IMR-90 (cell line): ENCODE data around the gene SLC18A3. TPM values are rescaled to one million over a fixed set of nuclear protein-coding genes. Genes with fewer than 3 reads are reported as not detected.

ENCODE experiments used
- ATAC-seq: fragments of 200-7000 bp; cut with Tn5 transposase; 2 replicates; pipeline ENCODE4 v1.9.1; 2020; ENCODE audit warnings: low read depth, mild to moderate bottlenecking, moderate library complexity
- BruUV-seq: library from RNA; stranded (reverse); fragments of 400-500 nt; replicated peaks from 2 replicates; lab custom pipeline; 2021; lab: Mats Ljungman, UMichigan
- CTCF ChIA-PET: fragments of 300-600 bp; formaldehyde crosslinking; extraction: SDS; loops from one replicate; lab custom pipeline; 2021; ENCODE audit warnings: antibody characterized with exemption; lab: Yijun Ruan, JAX
- POLR2A ChIA-PET: fragments of 300-600 bp; sonication (Branson Sonifier 250); formaldehyde crosslinking; loops from one replicate; lab custom pipeline; 2022; ENCODE audit warnings: antibody characterized with exemption; ENCODE audit not compliant: unreplicated experiment; lab: Charles Lee
- DNase-seq: peaks from one replicate; pipeline ENCODE4 v3.0.0; 2013
- H2AFZ ChIP-seq: replicated peaks from 2 replicates; pipeline ENCODE3; 2013; ENCODE audit warnings: low read length, mild to moderate bottlenecking; ENCODE audit not compliant: poor library complexity
- H2AK5ac ChIP-seq: 2 replicates; pipeline ENCODE4 v1.6.1; 2013; ENCODE audit warnings: low read depth, low read length, inconsistent platforms
- H2AK9ac ChIP-seq: replicated peaks from 2 replicates; pipeline ENCODE3; 2013; ENCODE audit warnings: mild to moderate bottlenecking, low read depth, low read length, moderate library complexity; ENCODE audit not compliant: poor library complexity
- H2BK120ac ChIP-seq: 2 replicates; pipeline ENCODE4 v1.6.1; 2013; ENCODE audit warnings: low read depth, low read length, inconsistent platforms
- H2BK15ac ChIP-seq: 3 replicates; pipeline ENCODE4 v1.6.1; 2013; ENCODE audit warnings: low read depth, low read length, inconsistent platforms
- H2BK20ac ChIP-seq: 2 replicates; pipeline ENCODE4 v1.6.1; 2013; ENCODE audit warnings: low read depth, mild to moderate bottlenecking, inconsistent platforms, low read length, moderate library complexity
- H2BK5ac ChIP-seq: 2 replicates; pipeline ENCODE4 v1.6.1; 2013; ENCODE audit warnings: mild to moderate bottlenecking, low read depth, low read length, inconsistent platforms; ENCODE audit not compliant: poor library complexity, severe bottlenecking
- H3K14ac ChIP-seq: replicated peaks from 2 replicates; pipeline ENCODE4 v1.6.1; 2013; ENCODE audit warnings: low read depth, low read length, inconsistent platforms
- H3K18ac ChIP-seq: 2 replicates; pipeline ENCODE4 v1.6.1; 2013; ENCODE audit warnings: low read depth, low read length, control low read depth
- H3K23ac ChIP-seq: 2 replicates; pipeline ENCODE4 v1.6.1; 2013; ENCODE audit warnings: low read depth, low read length, inconsistent platforms
- H3K27ac ChIP-seq: 2 replicates; pipeline ENCODE4 v1.5.1; 2013; ENCODE audit warnings: mild to moderate bottlenecking, control low read depth, low read length; ENCODE audit not compliant: insufficient read depth
- H3K27me3 ChIP-seq: 2 replicates; pipeline ENCODE4 v1.6.1; 2013; ENCODE audit warnings: low read length; ENCODE audit not compliant: control insufficient read depth, insufficient read depth
- H3K36me3 ChIP-seq: 2 replicates; pipeline ENCODE4 v1.6.1; 2013; ENCODE audit warnings: low read length, mixed read lengths; ENCODE audit not compliant: control insufficient read depth, insufficient read depth
- H3K4ac ChIP-seq: 2 replicates; pipeline ENCODE4 v1.6.1; 2013; ENCODE audit warnings: low read depth, low read length, inconsistent platforms
- H3K4me1 ChIP-seq: 2 replicates; pipeline ENCODE4 v1.6.1; 2013; ENCODE audit warnings: low read length, mixed read lengths; ENCODE audit not compliant: control insufficient read depth, insufficient read depth
- H3K4me2 ChIP-seq: 2 replicates; pipeline ENCODE4 v1.6.1; 2013; ENCODE audit warnings: low read depth, mild to moderate bottlenecking, control low read depth, low read length, moderate library complexity
- H3K4me3 ChIP-seq: 2 replicates; pipeline ENCODE4 v1.5.1; 2013; ENCODE audit warnings: low read depth, mild to moderate bottlenecking, control low read depth, low read length, moderate library complexity; ENCODE audit not compliant: insufficient read depth
- H3K56ac ChIP-seq: 2 replicates; pipeline ENCODE4 v1.6.1; 2013; ENCODE audit warnings: low read length, inconsistent platforms; ENCODE audit not compliant: insufficient read depth; ENCODE audit errors: extremely low read depth
- H3K79me1 ChIP-seq, 2 experiments: 2 replicates each; pipeline ENCODE4 v1.6.1; 2013; ENCODE audit warnings: low read length in 2 of 2, inconsistent platforms in 1 of 2, low read depth in 1 of 2
- H3K9ac ChIP-seq: 2 replicates; pipeline ENCODE4 v1.6.1; 2013; ENCODE audit warnings: low read depth, low read length, control low read depth
- H3K9me1 ChIP-seq: 2 replicates; pipeline ENCODE4 v1.6.1; 2013; ENCODE audit warnings: low read length, inconsistent platforms; ENCODE audit not compliant: insufficient read depth
- H3K9me3 ChIP-seq: 2 replicates; pipeline ENCODE4 v1.6.1; 2013; ENCODE audit warnings: low read length; ENCODE audit not compliant: control insufficient read depth, insufficient read depth
- H4K20me1 ChIP-seq: 2 replicates; pipeline ENCODE4 v1.6.1; 2013; ENCODE audit warnings: low read length, inconsistent platforms; ENCODE audit not compliant: insufficient read depth
- H4K5ac ChIP-seq: 2 replicates; pipeline ENCODE4 v1.6.1; 2013; ENCODE audit warnings: mild to moderate bottlenecking, low read depth, low read length, control low read depth
- H4K8ac ChIP-seq, 2 experiments: 2 replicates each; pipeline ENCODE4 v1.6.1; 2013; ENCODE audit warnings: low read depth in 2 of 2, low read length in 2 of 2, control low read depth in 1 of 2, inconsistent platforms in 1 of 2
- H4K91ac ChIP-seq: 2 replicates; pipeline ENCODE4 v1.6.1; 2013; ENCODE audit warnings: low read depth, low read length, inconsistent platforms; ENCODE audit not compliant: insufficient read depth
- CHD1 ChIP-seq: IDR thresholded peaks from 2 replicates; pipeline ENCODE4 v1.6.1; 2012; ENCODE audit warnings: low read depth, low read length, improper control_type of control experiment
- CTCF ChIP-seq: conservative IDR thresholded peaks from 2 replicates; pipeline ENCODE4 v1.5.1; 2012; ENCODE audit warnings: mild to moderate bottlenecking, low read depth, low read length, improper control_type of control experiment
- MXI1 ChIP-seq: IDR thresholded peaks from 2 replicates; pipeline ENCODE4 v1.6.1; 2012; ENCODE audit warnings: low read depth, mild to moderate bottlenecking, low read length, moderate library complexity, borderline replicate concordance
- POLR2A ChIP-seq: IDR thresholded peaks from 2 replicates; pipeline ENCODE4 v1.6.1; 2012; ENCODE audit warnings: mild to moderate bottlenecking, low read depth, low read length
- RAD21 ChIP-seq: IDR thresholded peaks from 2 replicates; pipeline ENCODE4 v1.6.1; 2012; ENCODE audit warnings: low read length, improper control_type of control experiment
- RCOR1 ChIP-seq: IDR thresholded peaks from 2 replicates; pipeline ENCODE4 v1.6.1; 2012; ENCODE audit warnings: mild to moderate bottlenecking, low read length, improper control_type of control experiment; ENCODE audit not compliant: insufficient replicate concordance
- RFX5 ChIP-seq: IDR thresholded peaks from 2 replicates; pipeline ENCODE4 v1.8.0; 2012; ENCODE audit warnings: low read depth, mild to moderate bottlenecking, low read length, moderate library complexity
- SMC3 ChIP-seq: fragments of 150-350 bp; IDR thresholded peaks from 2 replicates; pipeline ENCODE4 v1.6.1; 2016; ENCODE audit warnings: low read depth, mild to moderate bottlenecking, antibody characterized with exemption, low read length, moderate library complexity
- USF2 ChIP-seq: fragments of 150-350 bp; IDR thresholded peaks from 2 replicates; pipeline ENCODE4 v1.6.1; 2017; ENCODE audit warnings: mild to moderate bottlenecking, antibody characterized with exemption, low read length, low read depth
- WGBS, 2 experiments: methylation state at CpG; one replicate each; pipeline versions ENCODE4 v1.1.5 to v1.1.7; 2013; ENCODE audit warnings: missing lambda C conversion rate in 2 of 2; ENCODE audit not compliant: insufficient read length in 1 of 2; ENCODE audit errors: extremely low coverage in 2 of 2; 5-methylcytosine and 5-hydroxymethylcytosine counted together
- dilution Hi-C: fragments of 300-500 bp; cut with HindIII; formaldehyde crosslinking; loops from one replicate; pipeline ENCODE4 v1.14.3; 2018; ENCODE audit warnings: low sequenced_read_pairs; ENCODE audit not compliant: unreplicated experiment
- in situ Hi-C: fragments of 300-500 bp; cut with MboI; formaldehyde crosslinking; loops from 3 replicates; pipeline ENCODE4 v1.14.3; 2019; ENCODE audit warnings: low sequenced_read_pairs, inconsistent platforms, mixed read lengths
- intact Hi-C: fragments of 100-400 bp; cut with micrococcal nuclease; formaldehyde crosslinking; loops from 2 replicates; pipeline ENCODE4 v1.10.0; 2022
- polyA plus RNA-seq, 3 experiments: library from polyadenylated mRNA; depleted of rRNA; stranded (reverse); fragments of >200 nt; gene quantifications; 2 replicates each; pipeline ENCODE4 v1.2.3, GENCODE V29; 2012; ENCODE audit warnings: low replicate concordance in 1 of 3
- total RNA-seq: library from RNA; depleted of rRNA; stranded (reverse); fragments of >200 nt; gene quantifications from 2 replicates; pipeline ENCODE4 v1.2.3, GENCODE V29; 2012
- TF ChIP-seq, protein P1 (sequence below): fragments of 150-350 bp; IDR thresholded peaks from 2 replicates; pipeline ENCODE4 v1.6.1; 2016; ENCODE audit warnings: low read depth, mild to moderate bottlenecking, low read length, moderate library complexity, borderline replicate concordance

The SLC18A3 gene
- total and polyA plus RNA-seq, 2 of the 4 experiments (the other 2 are of a cell fraction) = not detected

DNA sequence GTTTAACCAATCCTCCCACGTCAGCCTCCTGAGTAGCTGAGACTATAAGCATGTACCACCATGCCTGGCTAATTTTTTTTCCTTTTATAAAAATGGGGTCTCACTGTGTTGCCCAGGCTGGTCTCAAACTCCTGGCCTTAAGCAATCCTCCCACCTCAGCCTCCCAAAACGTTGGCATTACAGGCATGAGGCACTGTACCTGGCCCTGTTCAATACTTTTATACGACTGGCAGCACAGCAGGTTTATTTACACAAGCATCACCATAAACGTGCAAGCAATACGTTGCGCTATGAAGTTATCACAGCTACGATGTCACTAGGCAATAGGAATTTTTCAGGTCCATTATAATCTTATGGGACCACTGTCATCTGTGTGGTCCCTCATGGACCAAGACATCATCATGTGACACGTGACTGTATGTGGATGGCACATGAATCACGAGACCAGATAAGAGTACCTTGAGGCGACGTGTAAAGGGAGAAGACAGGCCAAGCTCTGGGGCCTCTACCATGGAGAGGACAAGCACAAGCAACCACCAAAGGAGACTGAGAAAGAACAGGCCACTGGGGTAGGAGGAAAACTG lies 34.5 kb upstream of the SLC18A3 start:
- TF ChIP-seq MXI1 (no peak), SMC3 (no peak), CTCF (no peak), POLR2A (no peak), RAD21 (no peak), RCOR1 (no peak), USF2 (no peak), RFX5 (no peak), CHD1 (no peak)
- TF ChIP-seq, protein P1, sequence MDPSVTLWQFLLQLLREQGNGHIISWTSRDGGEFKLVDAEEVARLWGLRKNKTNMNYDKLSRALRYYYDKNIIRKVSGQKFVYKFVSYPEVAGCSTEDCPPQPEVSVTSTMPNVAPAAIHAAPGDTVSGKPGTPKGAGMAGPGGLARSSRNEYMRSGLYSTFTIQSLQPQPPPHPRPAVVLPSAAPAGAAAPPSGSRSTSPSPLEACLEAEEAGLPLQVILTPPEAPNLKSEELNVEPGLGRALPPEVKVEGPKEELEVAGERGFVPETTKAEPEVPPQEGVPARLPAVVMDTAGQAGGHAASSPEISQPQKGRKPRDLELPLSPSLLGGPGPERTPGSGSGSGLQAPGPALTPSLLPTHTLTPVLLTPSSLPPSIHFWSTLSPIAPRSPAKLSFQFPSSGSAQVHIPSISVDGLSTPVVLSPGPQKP = no peak
- ATAC-seq = no peak
- H3K36me3 ChIP-seq = no peaks in the 10 kb centered on the region
- H3K4me2 ChIP-seq = no peak overlapping the region
- DNase-seq = no peak
- CTCF ChIA-PET = no interaction called here
- H3K4ac ChIP-seq = no peak overlapping the region
- intact Hi-C loops (no loop called here), in situ Hi-C loops (no loop called here), dilution Hi-C loops (no loop called here)
- POLR2A ChIA-PET = no interaction called here
- H3K4me1 ChIP-seq = no peaks in the 10 kb centered on the region
- H2BK120ac ChIP-seq = no peak overlapping the region
- no peak overlapping the region for H3K9ac ChIP-seq
- H2BK15ac ChIP-seq = no peak overlapping the region
- no peaks in the 10 kb centered on the region for H4K20me1 ChIP-seq
- H3K14ac ChIP-seq = no peak overlapping the region
- no peaks in the 10 kb centered on the region for H3K9me3 ChIP-seq
- H4K8ac ChIP-seq = no peak overlapping the region
- no peak overlapping the region for H2BK20ac ChIP-seq
- no peaks in the 10 kb centered on the region for H3K79me1 ChIP-seq
- H2AK5ac ChIP-seq = no peak overlapping the region
- H3K56ac ChIP-seq = no peak overlapping the region
- no peak overlapping the region for H4K5ac ChIP-seq
- WGBS, 2 experiments = 71% methylated on average over 9 of the region's 11 CpGs; no CpG with 5 or more reads in 1 of the 2 experiments
- no peak overlapping the region for H4K91ac ChIP-seq
- no peaks in the 10 kb centered on the region; the same call in 1 of the 2 replicates for H3K9me1 ChIP-seq
- no peak overlapping the region for H2BK5ac ChIP-seq
- no peak overlapping the region for H2AK9ac ChIP-seq
- H3K4me3 ChIP-seq = no peak overlapping the region
- H3K27me3 ChIP-seq = peaks cover 2% of the 10 kb centered on the region
- no TSS peak for BruUV-seq
- no peak overlapping the region for H3K27ac ChIP-seq
- H3K23ac ChIP-seq = no peak overlapping the region
- H2AFZ ChIP-seq = no peak overlapping the region
- no peak overlapping the region for H3K18ac ChIP-seq
